ENCODE results near the gene ZNF567. TPM values are rescaled to one million over a fixed set of nuclear protein-coding genes. Genes with fewer than 3 reads are reported as not detected.

Gene ZNF567
- polyA plus RNA-seq, 2 of the 4 experiments (the other 2 are of a cell fraction) = 7.9 to 19.0 TPM

- no peak for ATAC-seq
- no peak overlapping the region for H3K4me2 ChIP-seq
- H3K4me1 ChIP-seq = no peaks in the 10 kb centered on the region
- POLR2A ChIA-PET = no interaction called here
- CTCF ChIA-PET = no interaction called here
- FAIRE-seq = peak; percentile 43
- TF ChIP-seq ZSCAN20 (CRISPR knock-in tag; IDR thresholded peaks at IDR 0.05) = no peak
- 64% methylated on average over 2 of the region's 2 CpGs for WGBS (ENCODE audit: missing lambda C conversion rate)
- no peak for DNase-seq (ENCODE audit: low read depth in 1 of 2, low spot score in 1 of 2)
- H3K9me3 ChIP-seq = peaks cover 99% of the 10 kb centered on the region
- H3K27ac ChIP-seq = no peak overlapping the region
- no peak overlapping the region for H3K4me3 ChIP-seq
Observed at GRCh38 chr19:36646746-36647145, 40.7 kb upstream of the ZNF567 start.

GRCh38 chr19:36652958-36653357 lies 34.5 kb upstream of the ZNF567 start:
- POLR2A ChIA-PET = no interaction called here

GRCh38 chr19:36665832-36666231 lies 21.6 kb upstream of the ZNF567 start:
- ATAC-seq = no peak
- FAIRE-seq = peak; percentile 74
- peak overlapping the region; percentile 81 for H3K4me2 ChIP-seq
- DNase-seq (ENCODE audit: low read depth in 1 of 2, low spot score in 1 of 2) = no peak
- TF ChIP-seq FOXS1 (CRISPR knock-in tag; IDR thresholded peaks at IDR 0.05) = no peak
- no peak for TF ChIP-seq SMC3 (IDR thresholded peaks at IDR 0.05)
- no peak for TF ChIP-seq RNF2 (IDR thresholded peaks at IDR 0.05; ENCODE audit: borderline replicate concordance, low read depth)
- no peak for TF ChIP-seq TP53 (CRISPR knock-in tag; IDR thresholded peaks at IDR 0.05)
- peaks cover 81% of the 10 kb centered on the region for H3K9me3 ChIP-seq
- ChIA-PET CTCF (interaction anchor here (0.7 kb wide), 1 partner anchor 240 kb away, joined by 4 read pairs; no protein-coding TSS in a partner anchor), POLR2A (interaction anchor here (0.8 to 1.6 kb wide), 4 partner anchors 21 to 551 kb away, joined by 3 to 11 read pairs (median 4); partner anchors contain the start of genes POLR2I, ZNF529, ZNF566 and ZNF567)
- WGBS (ENCODE audit: missing lambda C conversion rate) = 50% methylated on average over 14 of the region's 14 CpGs
- peak overlapping the region; percentile 77 for H3K4me3 ChIP-seq
- H3K4me1 ChIP-seq = no peaks in the 10 kb centered on the region
- H3K27ac ChIP-seq = peak overlapping the region; percentile 79 to 85

More at GRCh38 chr19:36652958-36653357, 34.5 kb upstream of the ZNF567 start:
- no peak for TF ChIP-seq NPAS2 (CRISPR knock-in tag; IDR thresholded peaks at IDR 0.05; ENCODE audit: borderline replicate concordance)
- no peak for TF ChIP-seq USF2 (IDR thresholded peaks at IDR 0.05)
- no peak for TF ChIP-seq ATOH8 (CRISPR knock-in tag; IDR thresholded peaks at IDR 0.05; ENCODE audit: low read depth)
- Histone ChIP-seq H3K4me3 (no peak overlapping the region), H3K4me1 (no peaks in the 10 kb centered on the region), H3K9me3 (peaks cover 97% of the 10 kb centered on the region), H3K4me2 (no peak overlapping the region), H3K27ac (no peak overlapping the region)
- 91% methylated on average over 1 of the region's 1 CpG for WGBS (ENCODE audit: missing lambda C conversion rate)
- FAIRE-seq = peak; percentile 99
- no peak for DNase-seq (ENCODE audit: low read depth in 1 of 2, low spot score in 1 of 2)
- CTCF ChIA-PET = interaction anchor here (1.1 kb wide), 1 partner anchor 576 kb away, joined by 3 read pairs; no protein-coding TSS in a partner anchor
- no peak for ATAC-seq

- WGBS (ENCODE audit: missing lambda C conversion rate) = 74% methylated on average over 2 of the region's 2 CpGs
- Histone ChIP-seq H3K9me3 (peaks cover 83% of the 10 kb centered on the region), H3K4me1 (no peaks in the 10 kb centered on the region), H3K4me3 (no peak overlapping the region), H3K27ac (no peak overlapping the region), H3K4me2 (no peak overlapping the region)
- CTCF ChIA-PET = interaction anchor here (1.0 kb wide), 1 partner anchor 17 kb away, joined by 3 read pairs; no protein-coding TSS in a partner anchor
- ATAC-seq (no peak), DNase-seq (ENCODE audit: low read depth in 1 of 2, low spot score in 1 of 2) (no peak), FAIRE-seq (peak; percentile 86)
- POLR2A ChIA-PET = no interaction called here
- TF ChIP-seq TP53 (CRISPR knock-in tag; IDR thresholded peaks at IDR 0.05) (no peak), NFE2L2 (conservative IDR thresholded peaks at IDR 0.05; ENCODE audit: low read length) (no peak), KDM5A (IDR thresholded peaks at IDR 0.05) (no peak)
Observed at GRCh38 chr19:36668646-36669045, 18.8 kb upstream of the ZNF567 start.

GRCh38 chr19:36672368-36672767 lies 15.0 kb upstream of the ZNF567 start:
- ATAC-seq = no peak
- no peak overlapping the region for H3K27ac ChIP-seq
- H3K9me3 ChIP-seq = peaks cover 89% of the 10 kb centered on the region
- no peak for FAIRE-seq
- 94% methylated on average over 1 of the region's 1 CpG for WGBS (ENCODE audit: missing lambda C conversion rate)
- no peak overlapping the region for H3K4me3 ChIP-seq
- DNase-seq (ENCODE audit: low read depth in 1 of 2, low spot score in 1 of 2) = no peak
- POLR2A ChIA-PET = no interaction called here
- no peaks in the 10 kb centered on the region for H3K4me1 ChIP-seq
- TF ChIP-seq SMC3 (IDR thresholded peaks at IDR 0.05) (no peak), KDM5A (IDR thresholded peaks at IDR 0.05) (no peak), NR3C1 (IDR thresholded peaks at IDR 0.05) (no peak), SREBF2 (IDR thresholded peaks at IDR 0.05) (no peak), HOXB5 (CRISPR knock-in tag; IDR thresholded peaks at IDR 0.05) (no peak), ZC3H11A (IDR thresholded peaks at IDR 0.05) (no peak), USF2 (IDR thresholded peaks at IDR 0.05) (no peak), HOXB13 (CRISPR knock-in tag; IDR thresholded peaks at IDR 0.05; ENCODE audit: low read depth) (no peak), RFX5 (IDR thresholded peaks at IDR 0.05) (no peak), RNF2 (IDR thresholded peaks at IDR 0.05; ENCODE audit: borderline replicate concordance, low read depth) (no peak), EHF (CRISPR knock-in tag; IDR thresholded peaks at IDR 0.05) (no peak), NFE2L2 (conservative IDR thresholded peaks at IDR 0.05; ENCODE audit: low read length) (no peak), CHD4 (IDR thresholded peaks at IDR 0.05; ENCODE audit: borderline replicate concordance) (no peak), CEBPB (IDR thresholded peaks at IDR 0.05) (no peak), EP300 (IDR thresholded peaks at IDR 0.05) (no peak), ZFP36 (IDR thresholded peaks at IDR 0.05; ENCODE audit: borderline replicate concordance, partially characterized antibody) (no peak)
- no peak overlapping the region for H3K4me2 ChIP-seq
- CTCF ChIA-PET = interaction anchor here (0.6 to 1.0 kb wide), 2 partner anchors 9 to 13 kb away, joined by 3 read pairs; no protein-coding TSS in a partner anchor

Data from A549 (cell line).